Activated T-cell treated with anti-CD3 and anti-CD28 coated beads, Interleukin-2, amount 50 U/mL, for 1 hour (primary cell): ENCODE data around the gene OR56B4.
"Not testable (repeated sequence)": the region's sequence is repeated elsewhere in the genome, so short reads cannot be mapped to it uniquely, and the experiment has no call there.

ENCODE experiments used
- DNase-seq: peaks from one replicate; pipeline ENCODE4 v3.0.0-alpha.2; 2020

OR56B4 gene, protein sequence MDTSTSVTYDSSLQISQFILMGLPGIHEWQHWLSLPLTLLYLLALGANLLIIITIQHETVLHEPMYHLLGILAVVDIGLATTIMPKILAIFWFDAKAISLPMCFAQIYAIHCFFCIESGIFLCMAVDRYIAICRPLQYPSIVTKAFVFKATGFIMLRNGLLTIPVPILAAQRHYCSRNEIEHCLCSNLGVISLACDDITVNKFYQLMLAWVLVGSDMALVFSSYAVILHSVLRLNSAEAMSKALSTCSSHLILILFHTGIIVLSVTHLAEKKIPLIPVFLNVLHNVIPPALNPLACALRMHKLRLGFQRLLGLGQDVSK

GRCh38 chr11:6107384-6107783 is at the start of gene OR56B4:
Gene OR56B4, plus strand, starts transcription at chr11:6107684. Its CDS starts 95 bp downstream, at chr11:6107779.
- DNase-seq = not testable (repeated sequence)

GRCh38 chr11:6061475-6061874 is 46.0 kb upstream of the OR56B4 start:
- DNase-seq = no peak

DNA sequence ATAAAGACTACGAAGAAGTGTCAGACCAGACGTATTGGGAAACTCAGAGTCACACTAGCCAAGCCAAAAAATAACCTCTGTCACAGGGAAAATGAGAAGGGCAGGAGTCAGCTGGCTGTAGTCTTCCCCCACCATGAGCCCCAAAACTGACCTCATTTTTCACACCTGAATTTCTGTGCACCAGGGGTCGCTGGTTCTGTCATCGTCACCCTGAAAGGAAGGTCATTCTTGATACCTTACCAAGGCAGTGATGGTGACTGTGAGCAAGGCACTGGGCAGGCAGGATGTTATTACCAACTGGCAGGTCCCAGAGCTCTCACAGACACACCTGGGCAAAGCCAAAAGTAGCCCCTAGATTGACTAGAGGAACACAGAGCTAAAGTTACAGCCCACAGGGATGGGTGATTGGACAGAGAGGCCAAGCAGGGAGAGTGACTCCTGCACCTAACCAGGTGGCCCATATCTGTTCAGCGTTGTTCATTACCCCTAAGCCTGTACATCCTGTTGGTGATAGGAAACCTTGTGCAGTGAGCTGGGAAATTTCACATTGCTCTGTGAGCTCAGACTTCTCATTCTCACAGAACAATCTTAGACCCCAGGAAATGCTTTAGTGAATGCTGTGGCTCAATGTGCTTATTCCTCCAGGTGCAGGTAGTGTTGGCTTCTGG is 44.7 kb upstream of the OR56B4 start:
- DNase-seq = no peak

GRCh38 chr11:6067502-6067901 is 40.0 kb upstream of the OR56B4 start:
- DNase-seq = no peak

DNA sequence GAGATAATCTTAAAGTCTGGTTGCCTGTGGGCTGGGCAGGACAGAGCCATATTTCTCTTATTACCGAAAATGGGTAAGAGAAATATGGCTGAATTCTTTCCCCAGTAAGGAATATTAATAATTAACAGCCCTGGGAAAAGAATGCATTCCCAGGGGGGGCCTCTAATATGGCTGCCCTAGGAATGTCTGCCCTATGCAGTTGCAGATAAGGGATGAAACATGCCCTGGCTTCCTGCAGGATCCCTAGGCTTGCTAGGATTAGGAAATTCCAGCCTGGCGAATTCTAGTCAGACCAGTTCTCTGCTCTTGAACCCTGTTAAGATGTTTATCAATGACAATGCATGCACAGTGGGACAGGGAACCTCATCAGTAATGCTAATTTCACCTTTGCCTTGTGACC is 31.0 kb upstream of the OR56B4 start:
- not testable (repeated sequence) for DNase-seq

- DNase-seq = no peak
Measured at GRCh38 chr11:6077723-6078122, 29.8 kb upstream of the OR56B4 start.

DNA sequence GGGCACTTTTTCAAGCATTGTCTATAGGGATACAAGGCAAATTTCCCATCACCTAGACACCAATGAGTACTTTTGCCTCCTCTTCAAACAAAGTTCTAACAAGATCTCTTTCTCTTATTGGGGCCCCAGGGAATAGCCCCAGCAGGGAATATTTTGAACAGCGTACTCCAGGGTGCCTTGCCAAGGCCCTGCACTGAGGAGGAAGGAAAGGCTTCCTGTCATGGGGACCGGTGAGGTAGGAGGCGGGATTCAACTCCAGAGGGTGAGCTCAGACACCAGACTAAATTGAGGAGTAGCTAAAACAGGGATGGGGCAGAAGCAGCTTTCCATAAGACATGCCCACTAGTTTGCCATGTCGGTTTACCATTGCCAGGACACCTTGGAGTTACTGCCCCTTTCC is 28.0 kb upstream of the OR56B4 start:
- DNase-seq = no peak

DNA sequence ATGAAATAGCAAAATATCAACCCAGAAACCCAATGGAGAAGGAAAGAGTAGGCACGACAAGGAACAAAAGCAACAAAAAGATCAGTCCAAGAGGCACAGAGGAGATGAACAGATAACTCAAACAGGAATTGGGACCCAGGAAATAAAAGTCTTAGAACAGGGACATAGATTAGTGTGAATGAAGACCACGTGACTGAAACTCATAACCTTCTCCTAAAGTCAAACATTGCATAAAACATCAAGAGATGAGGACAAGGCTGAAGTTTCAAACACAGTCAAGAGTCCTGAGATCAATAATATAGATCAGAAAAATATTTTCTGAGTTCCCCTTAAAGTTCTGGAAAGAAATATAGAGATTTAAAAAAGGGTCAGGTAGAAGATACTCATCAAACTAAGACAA is 24.4 kb upstream of the OR56B4 start:
- no peak for DNase-seq

GRCh38 chr11:6084587-6084986 is 22.9 kb upstream of the OR56B4 start:
- DNase-seq = no peak

- no peak for DNase-seq
Measured at GRCh38 chr11:6094186-6094585, 13.3 kb upstream of the OR56B4 start.

DNA sequence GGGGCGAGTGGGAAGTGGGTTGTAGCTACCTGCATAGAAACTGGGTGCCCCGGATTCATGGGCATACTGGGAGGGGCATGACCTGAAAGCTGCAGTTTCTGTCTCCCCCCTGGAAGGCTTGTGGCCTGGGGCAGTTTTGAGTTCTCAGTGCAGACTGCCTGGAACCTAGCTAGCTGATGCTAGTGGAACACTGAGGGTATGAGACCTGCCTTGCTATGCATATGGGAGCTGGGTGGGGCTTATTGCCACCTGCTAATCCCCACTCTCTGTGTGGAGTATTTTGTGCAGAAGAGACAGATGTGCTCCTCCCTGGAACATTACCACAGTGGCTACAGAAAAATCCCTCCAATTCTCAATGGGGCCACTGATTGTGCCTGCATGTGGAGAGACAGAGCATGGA is 11.7 kb upstream of the OR56B4 start:
- DNase-seq = no peak

GRCh38 chr11:6096417-6096816 is 11.1 kb upstream of the OR56B4 start:
- no peak for DNase-seq

DNA sequence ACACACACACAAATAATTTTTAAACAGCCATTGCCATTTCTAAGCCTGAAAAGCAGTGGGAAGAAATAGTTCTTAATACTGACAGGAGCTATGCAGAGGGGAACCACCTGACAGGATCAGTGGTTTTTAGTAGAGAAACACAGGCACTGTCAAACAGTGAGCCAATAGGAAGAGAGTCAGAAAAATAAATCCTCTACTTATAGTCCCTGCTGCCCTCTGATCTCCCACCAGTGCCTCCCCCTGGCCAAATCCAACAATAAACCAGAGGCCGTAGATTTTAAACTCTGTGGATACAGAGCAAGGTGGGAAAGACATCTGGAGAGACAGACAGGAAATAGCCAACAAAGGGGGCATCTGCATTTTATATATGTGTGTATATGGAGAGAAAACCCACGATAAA is 7.9 kb upstream of the OR56B4 start:
- no peak for DNase-seq

DNA sequence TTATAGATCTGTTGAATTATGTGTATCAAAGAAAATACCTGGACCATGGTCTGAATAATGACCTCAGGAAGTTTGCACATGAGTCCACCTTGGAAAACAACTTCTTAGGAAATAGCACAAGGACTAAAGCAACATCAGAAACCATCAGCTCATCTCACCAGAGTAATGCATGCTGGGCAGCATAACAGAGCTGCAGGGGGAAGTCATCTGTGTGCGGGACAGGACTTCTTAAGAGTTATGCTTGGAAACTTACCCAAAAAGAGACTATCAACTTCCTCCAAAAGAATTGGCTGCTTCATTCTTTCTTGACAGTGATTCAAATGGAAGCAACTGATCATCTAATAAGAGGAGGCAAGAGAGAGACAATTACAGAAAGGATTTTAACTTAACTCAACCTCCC is 2.5 kb downstream of the OR56B4 start:
- DNase-seq = no peak

DNA sequence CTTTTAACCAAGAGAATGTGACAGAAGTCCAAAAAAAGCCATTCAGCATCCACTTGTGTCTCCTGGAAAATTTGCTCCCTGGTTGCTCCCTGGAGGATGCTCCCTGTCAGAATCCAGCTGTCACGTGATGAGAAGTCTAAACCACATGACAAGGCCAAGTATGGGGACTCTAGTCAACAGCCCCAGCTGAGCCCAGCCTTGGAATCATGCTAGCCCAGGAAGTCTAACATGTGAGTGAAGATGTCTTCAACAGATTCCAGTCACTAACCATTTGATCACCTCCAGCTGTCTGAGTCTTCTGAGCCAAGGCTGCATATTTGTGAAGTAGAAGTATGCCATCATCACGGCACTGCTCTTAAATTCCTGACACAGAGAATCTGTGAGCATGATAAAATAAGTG is 4.2 kb downstream of the OR56B4 start:
- no peak for DNase-seq

- no peak for DNase-seq
Measured at GRCh38 chr11:6116638-6117037, 9.2 kb downstream of the OR56B4 start.

DNA sequence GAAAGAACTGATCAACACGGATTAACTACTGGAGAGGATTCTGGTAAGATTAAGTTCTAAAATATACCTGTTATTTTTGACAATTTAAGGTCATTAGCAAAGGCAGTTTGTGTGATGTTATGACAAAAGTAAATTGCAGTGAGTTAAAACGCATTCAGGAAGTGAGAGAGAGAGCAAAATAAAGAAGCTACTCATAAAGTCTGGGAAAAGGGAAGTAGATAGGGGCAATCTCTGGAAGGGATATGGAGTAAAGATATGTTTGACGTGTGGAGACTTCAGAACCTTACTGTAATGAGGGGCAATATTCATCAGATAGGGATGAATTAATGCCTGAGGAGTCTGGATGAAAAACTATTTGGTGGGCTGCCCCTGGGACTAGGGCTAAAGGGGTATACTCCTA is 16.8 kb downstream of the OR56B4 start:
- DNase-seq = no peak

DNA sequence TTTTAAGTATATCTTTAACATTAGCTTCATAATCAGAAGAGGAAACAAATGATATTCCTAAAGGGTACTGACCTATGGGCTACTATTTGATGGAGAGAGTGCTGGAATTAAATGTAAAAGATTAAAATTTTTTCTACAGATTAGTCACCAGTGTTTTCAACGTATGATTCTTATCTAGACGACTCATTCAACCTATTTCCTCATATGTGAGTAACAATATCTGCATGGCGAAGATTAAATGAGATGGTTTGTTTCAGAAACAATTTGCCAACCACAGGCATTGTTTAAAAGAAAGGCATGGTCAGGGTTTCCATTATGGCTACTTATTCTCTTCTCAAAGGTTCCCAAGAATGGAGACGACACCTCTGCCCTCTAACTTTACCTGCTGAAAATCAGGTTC is 20.4 kb downstream of the OR56B4 start:
- no peak for DNase-seq

DNA sequence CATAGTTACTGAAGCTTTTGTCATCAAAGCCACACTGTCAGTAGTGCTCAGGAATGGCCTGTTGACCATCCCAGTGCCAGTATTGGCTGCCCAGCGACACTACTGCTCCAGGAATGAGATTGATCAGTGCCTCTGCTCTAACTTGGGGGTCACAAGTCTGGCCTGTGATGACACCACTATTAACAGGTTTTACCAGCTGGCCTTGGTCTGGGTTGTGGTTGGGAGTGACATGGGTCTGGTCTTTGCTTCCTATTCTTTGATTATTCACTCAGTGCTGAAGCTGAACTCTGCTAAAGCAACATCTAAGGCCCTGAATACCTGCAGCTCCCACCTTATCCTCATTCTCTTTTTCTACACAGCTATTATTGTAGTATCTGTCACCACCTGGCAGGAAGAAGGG is 21.5 kb downstream of the OR56B4 start:
- no peak for DNase-seq

DNA sequence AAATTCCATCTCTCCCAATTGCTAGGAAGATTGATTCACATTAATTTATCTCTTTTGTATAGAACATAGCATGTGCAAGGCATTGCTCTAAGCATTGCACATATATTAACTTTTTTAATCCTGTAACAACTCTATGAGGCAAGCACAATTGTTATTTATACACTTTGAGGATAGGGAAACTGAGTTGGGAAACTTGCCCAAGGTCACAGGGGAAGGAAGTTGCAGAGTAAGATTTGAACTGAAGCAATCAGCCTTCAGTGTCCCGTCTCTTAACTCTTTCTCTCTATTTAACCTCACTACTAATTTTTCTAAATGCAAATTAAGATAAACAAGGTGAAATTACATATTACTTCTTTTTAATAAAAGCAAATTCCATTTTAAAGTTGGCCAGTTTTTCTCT is 22.2 kb downstream of the OR56B4 start:
- DNase-seq = no peak

DNA sequence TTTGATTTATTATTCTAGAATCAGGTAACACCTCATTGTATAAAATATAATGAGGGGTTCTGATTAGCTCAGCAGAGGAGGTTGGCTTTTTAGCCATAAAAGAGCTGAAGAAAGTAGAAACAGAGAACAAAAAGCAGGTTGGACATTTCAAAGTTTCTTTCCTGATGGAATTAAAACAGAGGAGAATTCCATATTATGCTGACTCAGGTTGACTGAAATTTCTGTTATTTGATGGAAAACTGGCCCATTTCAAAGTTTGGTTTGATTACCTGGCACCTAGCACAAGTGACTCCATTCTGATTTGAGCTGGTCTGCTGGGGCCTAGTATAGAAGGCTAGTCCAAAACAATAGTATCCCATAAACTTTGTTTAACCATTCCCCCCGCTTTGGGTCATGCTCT is 24.9 kb downstream of the OR56B4 start:
- DNase-seq = no peak

DNA sequence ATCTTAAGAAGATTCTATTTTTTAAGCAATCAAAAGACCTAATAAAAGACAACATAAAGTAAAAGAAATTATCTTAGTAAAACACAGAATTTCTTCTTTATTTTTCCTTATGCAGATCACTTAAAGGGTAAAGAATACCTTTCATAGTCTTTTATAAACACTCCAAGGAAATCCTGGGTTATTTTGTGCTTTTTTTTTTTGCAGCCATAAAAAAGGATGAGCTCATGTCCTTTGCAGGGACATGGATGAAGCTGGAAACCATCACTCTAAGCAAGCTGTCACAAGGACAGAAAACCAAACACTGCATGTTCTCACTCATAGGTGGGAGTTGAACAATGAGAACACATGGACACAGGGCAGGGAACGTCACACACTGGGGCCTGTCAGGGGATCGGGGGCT is 28.5 kb downstream of the OR56B4 start:
- DNase-seq = not testable (repeated sequence)

DNA sequence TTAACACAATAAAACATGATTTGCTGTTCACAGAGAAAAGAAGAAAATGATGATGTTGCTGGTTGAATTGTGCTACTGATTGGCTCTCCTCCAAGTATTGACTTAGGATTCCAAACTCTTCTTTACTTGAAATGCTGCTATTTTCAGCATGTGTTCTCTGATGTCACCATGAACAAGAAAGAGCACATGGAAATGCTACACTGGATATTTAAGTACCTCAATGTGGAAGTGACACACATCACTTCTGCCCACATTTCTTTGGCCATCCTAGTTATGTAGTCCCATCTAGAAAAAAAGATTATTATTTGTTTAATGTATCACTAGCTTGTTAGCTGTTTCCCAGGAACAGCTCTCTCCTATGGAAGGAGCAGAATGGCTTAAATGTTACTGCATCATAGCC is 35.5 kb downstream of the OR56B4 start:
- DNase-seq = no peak

DNA sequence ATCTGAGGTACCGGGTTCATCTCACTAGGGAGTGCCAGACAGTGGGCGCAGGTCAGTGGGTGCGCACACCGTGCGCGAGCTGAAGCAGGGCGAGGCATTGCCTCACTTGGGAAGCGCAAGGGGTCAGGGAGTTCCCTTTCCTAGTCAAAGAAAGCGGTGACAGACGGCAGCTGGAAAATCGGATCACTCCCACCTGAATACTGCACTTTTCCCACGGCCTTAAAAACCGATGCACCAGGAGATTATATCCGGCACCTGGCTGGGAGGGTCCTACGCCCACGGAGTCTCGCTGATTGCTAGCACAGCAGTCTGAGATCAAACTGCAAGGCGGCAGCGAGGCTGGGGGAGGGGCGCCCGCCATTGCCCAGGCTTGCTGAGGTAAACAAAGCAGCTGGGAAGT is 36.3 kb downstream of the OR56B4 start:
- not testable (repeated sequence) for DNase-seq

DNA sequence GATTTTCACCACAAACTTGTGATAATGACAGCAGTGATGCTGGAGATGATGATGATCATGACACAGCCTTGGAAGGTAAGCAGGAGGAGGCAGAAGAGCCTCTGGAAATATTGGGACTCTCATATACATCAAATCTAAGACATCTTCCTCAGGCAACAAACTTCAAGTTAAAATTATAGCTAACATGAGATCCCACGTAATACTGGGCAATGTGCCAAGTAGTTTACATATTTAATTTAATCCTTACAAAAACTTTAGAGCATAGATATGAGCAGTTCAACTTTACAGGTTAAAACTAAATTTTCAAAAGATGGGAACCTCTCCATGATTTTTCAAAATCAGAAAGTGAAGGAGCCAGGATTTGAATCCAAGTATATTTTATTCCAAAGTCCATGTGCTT is 43.6 kb downstream of the OR56B4 start:
- no peak for DNase-seq
